COLO829 (cell line): Measurements from ENCODE around the gene NPW.
"Not testable (repeated sequence)": the region's sequence is repeated elsewhere in the genome, so short reads cannot be mapped to it uniquely, and the experiment has no call there.

Experiments
- DNase-seq: peaks from one replicate; pipeline ENCODE4 v3.0.0; 2012; ENCODE audit warnings: low spot score

The NPW gene

DNA sequence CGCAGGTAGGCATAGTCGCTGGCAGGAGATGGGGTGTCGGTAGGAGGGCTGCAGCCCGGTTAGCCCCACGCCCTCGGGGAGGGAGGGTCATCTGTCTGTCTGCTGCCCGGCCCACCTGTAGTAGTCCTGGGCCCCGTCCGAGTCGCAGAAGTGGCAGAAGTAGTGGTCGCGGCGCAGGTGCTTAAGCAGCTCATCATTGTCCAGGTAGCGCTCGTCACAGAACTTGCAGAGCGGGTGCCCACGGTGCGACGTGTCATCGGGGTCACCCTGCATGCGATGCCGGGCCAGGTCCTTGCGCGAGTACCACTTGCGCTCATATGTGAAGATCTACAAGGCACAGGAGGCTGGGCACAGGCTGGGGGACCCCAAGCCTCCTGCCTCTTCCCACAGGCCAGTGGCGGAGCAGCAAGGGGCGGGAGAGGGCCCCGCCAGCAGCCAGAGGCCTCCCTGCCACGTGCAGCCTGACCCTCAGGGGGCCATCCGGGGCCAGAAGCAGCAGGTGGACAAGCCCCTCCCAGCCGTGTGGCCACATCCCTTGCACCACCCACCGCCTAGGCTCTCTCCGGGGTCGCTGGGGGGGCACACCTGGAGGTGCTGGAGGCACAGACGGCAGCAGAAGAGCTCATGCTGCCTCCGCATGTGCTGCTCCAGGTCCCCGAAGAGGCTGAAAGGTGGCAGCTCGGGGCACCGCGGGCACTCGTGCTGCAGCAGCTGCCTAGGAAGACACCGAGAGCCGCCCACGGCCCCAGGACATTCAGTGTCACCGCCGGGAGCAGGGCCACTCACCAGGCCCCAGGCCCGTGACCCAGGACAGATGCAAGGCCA lies 17.0 kb upstream of the NPW start:
- DNase-seq: no peak

DNA sequence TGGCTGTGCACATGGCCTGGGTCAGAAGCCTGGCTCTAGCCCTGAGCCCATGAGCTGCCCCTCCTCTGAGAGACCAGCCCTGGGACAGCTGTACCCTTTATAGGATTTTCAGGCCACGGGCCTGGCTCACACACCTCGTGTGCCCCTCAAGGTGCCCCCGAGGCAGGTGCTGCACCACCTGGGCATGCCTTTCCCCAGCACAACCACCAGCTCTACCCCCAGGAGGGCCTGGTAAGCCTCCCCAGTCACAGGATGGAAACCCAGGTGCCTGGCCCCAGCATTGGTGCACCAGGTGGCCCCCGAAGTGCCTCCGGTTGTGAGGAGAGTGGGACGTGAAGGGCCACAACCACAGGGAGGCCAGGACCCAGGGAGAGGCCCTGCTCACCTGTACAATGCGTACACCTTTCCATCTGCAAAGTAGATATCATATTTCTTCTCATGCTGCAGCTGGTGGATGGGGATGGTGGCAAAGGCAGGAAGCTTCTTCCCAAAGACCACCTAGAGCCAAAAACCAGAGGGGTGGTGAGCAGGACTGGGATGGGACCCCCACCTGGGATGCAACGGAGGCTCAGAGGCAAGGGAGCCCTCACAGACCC lies 16.3 kb upstream of the NPW start:
- no peak for DNase-seq

DNA sequence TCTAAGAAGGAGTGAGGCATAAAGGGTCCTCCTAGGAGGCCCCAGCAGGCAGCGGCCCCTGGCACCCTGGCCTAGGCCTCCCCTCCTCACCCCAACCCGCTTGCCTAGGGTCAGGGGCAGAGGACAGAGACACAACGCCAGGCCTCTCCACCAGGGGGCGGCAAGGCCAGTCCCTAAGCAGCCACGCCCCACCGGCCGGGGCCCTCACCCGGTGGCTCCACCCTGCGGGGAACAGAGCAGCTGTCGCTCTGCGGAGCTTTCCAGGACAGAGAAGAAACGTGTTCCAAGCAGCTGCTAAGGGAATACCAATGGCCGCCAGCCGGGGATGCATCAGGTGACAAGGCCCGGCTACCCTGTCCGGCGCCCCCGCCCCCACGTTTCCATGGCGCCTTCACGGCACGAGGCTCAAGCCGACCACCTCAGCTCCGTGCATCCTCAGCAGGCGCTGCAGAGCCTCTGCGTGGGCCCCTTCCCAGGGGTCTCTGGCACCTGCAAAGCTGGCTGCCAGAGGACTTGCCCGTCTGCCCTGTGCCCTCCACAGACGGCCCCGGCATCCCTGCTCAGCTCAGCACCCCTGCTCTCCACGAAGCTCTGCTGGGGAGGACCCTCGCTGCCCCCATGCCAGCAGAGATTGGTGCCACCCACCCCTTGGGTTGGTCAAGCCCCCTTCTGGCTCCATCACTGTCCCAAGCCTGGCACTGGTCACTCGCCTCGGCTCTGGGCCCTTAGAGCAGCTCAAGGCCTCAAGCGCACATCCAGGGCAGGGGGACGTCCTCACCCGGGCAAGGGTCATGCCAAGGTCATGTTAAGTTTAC lies 15.6 kb upstream of the NPW start:
- DNase-seq: peak; percentile 79

DNA sequence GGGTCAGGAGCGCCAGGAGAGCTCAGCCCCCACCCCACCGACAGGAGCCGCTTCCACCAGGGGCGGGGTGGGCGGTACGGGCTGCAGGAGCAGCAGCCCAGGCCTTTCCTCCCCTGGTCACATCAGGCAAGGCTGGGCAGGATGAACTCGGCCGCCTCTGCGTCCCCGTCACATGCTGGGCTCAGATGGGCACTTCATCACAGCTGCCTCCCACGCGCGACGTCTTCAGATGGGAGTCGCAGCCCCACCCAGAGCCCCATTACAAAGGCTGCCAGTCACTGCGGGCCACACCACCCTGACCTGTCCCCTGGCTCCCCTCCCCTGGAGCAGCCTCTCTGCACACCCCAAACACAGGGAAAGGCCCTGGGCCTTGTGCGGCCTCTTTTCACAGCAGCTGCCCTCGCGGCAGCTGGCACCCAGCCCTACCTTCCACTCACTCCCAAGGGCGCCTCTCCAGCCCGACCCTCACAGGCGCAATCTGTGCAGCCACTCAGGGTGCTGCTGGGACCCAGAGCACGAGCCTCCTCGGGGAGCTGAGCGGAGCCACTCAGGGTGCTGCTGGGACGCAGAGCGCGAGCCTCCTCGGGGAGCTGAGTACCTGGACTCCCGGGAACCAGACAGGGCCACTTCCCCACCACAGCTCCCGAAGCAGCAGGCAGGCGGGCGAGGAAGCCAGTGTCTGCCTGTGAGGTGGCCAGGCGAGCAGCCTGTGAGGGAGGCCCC lies 14.6 kb upstream of the NPW start:
- no peak for DNase-seq

DNA sequence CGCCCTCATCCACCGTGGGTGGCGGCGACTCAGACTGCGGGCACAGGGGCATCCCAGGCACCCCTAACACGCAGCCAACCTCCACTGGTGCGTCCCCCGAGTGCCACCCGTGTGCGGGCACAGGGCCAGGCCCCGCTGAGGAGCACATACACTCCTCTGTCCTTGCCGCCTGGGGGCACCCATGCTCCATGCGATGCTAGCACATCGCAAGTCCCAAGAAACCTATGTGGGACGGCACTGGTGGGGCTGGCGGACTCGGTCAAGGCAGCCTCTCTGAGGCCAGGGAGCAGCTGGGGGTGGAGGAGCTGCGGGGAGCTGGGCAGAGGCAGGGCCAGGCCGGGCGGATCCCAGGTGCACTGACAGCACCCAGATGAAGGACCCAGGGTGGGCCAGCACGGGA lies 13.9 kb upstream of the NPW start:
- DNase-seq: no peak

DNA sequence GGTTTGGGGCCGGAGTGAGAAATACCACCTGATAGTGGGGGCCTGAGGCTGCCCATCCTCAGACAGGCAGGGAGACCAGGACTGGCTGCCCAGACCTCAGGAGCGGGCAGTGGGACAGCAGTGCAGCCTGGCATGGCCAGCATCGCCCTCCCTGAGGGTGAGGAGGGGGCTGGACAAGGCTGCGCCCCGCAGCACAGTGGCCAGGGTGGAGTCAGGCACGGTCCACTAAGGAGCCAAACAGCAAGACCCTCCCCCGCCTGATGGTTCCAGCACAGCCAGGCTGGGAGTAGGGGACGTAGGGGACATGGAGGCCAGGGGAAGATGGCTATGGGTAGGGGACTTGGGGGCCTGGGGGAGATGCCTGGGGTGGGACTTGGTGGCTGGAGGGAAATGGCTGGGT lies 13.3 kb upstream of the NPW start:
- DNase-seq: no peak

DNA sequence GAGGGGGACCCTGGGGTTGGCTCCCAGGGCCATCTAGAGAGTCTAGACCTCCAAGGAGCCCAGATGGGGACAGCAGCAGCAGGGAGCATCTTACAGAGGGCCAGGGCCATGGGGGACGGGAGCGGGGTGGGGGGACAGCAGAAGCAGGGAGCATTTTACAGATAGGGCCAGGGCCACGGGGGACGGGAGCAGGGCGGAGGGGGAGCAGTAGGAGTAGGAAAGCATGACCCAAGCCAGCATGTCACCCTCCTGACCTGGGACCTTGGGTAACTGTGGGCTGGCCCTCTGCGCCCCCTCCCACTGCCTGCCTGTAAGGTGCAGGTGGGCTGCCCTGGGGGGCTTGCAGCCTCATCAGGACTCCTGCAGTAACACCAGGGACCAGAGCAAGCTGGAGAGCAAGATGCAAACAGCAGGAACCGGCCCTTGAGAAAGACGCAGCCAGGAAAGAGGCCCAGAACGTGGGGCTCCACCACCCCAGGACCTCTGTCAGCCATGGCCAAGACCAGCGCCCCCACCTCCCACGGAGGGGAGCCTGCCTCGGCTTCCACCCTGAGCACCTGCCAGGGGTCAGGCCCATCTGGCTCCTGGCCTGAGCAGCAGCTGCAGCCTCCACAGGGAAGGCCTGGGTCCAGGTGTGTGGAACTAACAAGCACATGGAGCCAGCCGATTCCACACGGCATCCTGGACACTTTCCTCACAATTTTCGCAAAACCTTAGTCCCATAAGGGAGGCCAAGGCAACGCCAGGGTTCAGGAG lies 12.3 kb upstream of the NPW start:
- DNase-seq: no peak

DNA sequence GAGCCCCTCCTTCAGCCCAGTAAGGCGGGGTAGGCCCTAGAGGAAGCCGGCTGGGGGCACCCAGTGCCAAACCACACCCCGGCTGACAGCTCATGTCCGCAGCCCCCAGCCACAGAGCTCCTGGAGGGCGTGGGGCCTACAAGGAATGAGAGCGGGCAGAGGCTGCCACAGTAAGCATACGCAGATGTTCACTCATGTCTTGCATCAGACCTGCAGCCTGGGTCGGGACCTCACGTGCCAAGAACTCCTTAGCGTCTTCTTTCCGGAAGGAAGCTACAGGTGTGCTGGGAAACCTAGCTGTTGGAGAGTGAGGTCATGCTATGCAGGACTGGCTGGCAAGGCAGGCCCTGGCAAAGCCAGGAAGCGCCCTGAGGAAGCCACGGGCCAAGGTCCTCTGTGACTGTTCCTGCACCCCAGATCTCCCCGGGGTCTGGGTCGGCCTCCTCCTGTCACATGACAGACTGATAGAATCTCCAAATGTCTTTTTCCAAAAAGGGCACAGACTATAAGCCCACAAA lies 11.5 kb upstream of the NPW start:
- no peak for DNase-seq

DNA sequence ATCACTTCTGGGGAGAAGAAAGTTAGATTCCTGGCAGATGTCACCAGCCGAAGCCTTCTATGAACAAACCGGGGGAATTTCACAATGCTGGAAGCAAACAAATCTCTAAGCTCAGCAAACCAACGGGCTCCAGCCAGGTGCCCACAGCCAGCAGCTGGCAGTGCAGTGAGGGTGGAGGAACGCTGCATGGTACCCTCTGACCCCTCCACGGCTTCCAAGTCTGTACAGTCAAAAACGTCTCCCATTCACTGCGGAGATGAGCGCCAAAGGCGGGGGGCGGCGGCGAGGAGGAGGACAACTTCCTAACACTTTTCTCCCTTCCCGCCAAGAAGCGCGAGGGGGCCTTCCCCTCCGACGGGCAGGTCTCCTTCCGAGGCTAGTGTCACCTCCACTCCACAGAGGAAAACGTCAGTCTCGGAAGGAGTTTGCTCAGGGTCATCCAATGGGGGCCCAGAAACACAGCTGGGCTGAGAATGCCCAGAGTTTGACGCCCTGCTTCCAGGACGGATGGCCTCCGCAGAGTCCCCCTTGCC lies 10.9 kb upstream of the NPW start:
- DNase-seq: no peak

DNA sequence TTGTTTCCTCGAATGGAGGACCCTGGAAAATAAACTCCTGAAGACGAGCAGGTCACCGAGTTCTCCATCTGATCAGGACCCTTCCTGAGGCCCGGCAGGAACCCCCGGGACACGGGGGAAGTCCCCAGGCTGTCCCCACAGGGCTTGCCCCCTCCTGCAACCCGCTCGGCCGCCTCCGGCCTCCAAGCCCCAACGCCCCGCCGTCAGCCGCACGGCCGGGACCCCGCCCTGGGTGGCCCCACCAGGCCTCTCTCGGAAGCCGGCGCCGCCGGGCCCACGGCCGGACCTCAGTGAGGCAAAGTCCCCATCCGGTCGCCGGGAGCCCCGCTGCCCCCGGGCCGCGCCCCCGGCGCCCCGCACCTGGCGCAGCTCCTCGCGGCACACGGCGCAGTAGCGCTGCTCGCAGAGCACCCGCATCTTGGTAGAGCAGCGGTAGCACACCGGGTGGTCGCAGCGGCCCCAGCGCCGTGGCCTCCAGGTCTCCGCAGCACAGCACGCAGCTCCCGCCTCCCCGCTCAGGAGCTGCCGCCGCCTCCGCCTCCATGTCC lies 10.3 kb upstream of the NPW start:
- no peak for DNase-seq

DNA sequence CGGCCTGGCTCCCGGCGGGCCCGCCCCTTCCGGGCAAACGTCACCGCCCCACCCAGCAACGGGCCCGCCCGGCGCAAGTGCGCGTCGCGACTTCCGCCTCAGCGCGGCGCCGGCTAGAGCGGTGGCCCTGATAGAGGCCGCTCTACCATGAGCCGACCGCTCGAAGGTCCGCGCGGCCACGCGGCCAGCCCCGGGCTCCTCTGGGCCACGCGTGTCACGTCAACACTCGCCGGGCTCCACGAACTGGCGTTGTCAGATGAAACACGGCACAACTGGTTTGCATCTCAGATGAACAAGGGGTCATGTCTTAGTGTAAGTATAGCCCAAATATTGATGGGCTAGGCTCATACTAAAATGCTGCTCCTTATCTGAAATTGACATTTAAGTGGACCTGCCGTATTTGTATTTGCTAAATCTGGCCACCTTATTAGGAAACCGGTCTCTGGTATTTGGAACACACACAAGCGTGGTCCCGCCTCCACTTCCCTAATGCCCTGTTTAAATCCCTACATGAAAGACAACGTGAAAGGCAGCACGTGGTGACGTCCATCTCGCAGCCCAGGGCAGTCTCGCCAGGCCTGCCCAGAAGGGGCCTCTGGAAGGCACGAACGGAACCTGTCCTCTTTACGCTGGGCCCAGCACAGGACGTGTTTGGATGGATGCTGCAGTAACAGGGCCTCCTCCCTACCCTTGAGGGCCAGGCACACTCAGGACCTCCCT lies 9.6 kb upstream of the NPW start, which contains the start of gene ZNF598:
Gene ZNF598 (minus strand): TSS at position 31 of the 720 bp plus-strand sequence.
- DNase-seq: peak; percentile 85

DNA sequence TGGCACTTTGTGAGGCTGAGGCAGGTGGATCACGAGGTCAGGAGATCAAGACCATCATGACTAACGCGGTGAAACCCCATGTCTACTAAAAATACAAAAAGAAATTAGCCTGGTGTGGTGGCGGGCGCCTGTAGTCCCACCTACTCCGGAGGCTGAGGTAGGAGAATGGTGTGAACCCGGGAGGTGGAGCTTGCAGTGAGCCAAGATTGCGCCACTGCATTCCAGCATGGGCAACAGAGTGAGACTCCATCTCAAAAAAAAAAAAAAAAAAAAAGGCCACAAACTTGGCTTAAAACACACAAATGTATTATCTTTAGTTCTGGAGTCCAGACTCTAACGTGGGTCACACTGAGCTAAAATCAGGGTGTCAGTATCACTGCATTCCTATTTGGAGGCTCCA lies 7.9 kb upstream of the NPW start:
- DNase-seq: not testable (repeated sequence)

DNA sequence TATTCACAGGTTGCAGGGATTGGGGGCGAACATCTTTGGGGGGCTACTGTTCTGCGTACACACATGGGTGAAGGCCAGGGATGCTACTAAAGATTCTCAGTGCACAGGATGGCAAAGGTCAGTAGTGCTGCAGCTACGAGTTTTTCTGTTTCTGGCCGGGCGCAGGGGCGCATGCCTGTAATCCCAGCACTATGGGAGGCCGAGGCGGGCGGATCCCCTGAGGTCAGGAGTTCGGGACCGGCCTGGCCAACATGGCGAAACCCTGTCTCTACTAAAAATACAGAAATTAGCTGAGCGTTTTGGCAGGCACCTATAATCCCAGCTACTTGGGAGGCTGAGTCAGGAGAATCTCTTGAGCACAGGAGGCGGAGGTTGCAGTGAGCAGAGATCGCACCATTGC lies 6.1 kb upstream of the NPW start:
- no peak for DNase-seq

DNA sequence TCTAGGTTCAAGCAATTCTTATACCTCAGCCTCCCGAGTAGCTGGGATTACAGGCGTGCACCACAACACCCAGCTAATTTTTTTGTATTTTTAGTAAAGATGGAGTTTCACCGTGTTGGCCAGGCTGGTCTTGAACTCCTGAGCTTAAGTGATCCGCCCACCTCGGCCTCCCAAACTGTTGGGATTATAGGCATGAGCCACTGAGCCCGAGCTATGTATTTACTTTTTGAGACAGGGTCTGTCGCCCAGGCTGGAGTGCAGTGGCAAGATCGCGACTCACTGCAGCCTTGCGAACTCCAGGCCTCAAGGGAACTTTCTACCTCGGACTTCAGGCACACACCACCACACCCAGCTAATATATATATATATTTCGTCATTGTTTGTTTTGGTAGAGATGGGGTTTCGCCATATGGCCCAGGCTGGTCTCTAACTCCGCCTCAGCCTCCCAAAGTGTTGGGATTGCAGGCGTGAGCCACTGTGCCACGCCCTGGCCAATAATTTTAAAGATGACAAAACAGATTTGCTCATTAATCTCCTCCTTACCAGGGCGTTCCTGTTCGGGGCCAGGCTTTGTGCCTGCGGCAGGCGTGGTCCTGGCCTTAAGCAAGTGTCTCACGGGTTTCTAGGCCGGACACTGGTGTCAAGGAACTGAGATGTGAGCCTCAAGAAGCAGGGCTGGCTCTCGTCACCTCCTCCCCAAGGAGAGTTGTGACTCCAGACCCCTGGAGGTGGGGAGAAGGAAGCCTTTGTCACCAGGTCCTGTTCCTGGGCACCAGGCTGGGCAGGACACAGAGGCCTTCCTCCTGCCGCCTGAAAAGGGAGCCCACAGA lies 4.3 kb upstream of the NPW start:
- no peak for DNase-seq

DNA sequence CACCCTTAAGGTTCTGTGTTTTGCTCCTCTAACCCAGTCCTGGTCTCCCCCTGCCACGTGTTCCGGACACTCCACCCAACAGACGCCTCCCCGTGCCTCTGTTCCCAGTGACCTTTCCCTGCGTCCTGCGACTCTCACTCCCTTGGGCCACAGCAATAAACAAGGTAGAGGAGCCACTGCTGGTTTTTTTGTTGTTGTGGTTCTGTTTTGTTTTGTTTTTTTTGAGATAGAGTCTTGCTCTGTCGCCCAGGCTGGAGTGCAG lies 3.7 kb upstream of the NPW start:
- no peak for DNase-seq

DNA sequence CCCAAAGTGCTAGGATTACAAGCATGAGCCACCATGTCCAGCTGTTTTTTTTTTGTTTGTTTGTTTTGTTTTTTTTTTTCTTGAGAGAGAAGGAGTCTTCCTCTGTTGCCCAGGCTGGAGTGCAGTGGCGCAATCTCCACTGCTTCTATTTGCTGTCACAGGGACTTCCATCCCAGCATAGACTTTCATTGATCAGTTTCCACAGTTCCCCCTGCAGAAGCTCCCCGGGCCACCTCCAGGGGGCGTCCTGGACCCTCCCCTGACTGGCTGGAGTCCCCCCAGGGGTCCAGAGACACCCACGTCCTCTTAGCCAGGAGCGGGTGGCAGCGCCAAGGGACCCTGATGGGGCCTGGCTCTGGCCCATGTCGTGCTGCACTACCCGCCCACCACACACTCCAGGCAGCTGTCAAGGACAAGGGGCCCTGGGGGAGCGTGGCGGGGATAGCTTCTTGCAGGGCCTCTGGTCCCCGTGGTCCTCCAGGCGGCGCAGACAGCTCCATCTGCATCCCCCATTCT lies 3.1 kb upstream of the NPW start:
- DNase-seq: no peak

DNA sequence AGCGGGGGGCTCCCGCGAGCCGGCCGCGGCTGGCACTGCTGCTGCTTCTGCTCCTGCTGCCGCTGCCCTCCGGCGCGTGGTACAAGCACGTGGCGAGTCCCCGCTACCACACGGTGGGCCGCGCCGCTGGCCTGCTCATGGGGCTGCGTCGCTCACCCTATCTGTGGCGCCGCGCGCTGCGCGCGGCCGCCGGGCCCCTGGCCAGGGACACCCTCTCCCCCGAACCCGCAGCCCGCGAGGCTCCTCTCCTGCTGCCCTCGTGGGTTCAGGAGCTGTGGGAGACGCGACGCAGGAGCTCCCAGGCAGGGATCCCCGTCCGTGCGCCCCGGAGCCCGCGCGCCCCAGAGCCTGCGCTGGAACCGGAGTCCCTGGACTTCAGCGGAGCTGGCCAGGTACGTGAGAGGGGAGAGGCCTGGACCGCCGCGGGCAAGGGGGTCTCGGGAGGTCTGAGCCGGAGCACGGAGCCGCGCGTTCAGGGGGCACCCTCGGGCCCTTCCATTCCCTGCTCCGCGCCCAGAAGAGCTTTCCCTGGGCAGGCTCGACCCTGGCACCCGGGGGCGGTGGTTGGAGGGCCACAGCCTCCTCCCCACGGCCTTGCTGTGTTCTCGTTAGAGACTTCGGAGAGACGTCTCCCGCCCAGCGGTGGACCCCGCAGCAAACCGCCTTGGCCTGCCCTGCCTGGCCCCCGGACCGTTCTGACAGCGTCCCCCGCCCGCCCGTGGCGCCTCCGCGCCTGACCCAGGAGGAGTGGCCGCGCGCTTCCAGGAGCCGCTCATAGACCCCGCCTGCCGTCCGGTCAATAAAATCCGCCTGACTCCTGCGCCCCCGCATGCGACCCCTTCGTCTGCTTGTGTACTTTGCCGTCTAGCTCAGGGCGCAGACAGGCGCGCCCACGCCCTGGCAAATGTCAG lies 591 bp downstream of the NPW start:
- DNase-seq: no peak

DNA sequence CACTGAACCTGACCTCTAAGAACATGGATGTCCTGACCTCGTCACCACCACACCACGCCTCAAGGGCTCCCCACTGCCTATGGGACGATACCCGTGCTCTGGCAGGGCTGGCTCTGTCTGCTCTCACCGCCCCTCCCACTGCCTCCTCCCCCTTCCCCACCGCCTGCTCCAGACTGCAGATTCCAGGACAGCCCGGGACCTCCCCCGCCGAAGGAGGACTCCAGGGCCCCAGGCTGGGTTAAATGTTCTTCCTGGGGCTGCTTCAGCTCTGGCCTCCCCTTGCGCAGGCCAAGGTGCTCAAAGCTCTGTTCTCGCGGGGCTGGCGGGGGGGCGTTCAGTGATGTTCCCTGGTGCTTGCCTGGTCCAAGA lies 3.1 kb downstream of the NPW start:
- peak; percentile 36 for DNase-seq
